ENCODE results near the gene NHEJ1.

NHEJ1 gene

GRCh38 chr2:219112062-219112406 lies 48.6 kb downstream of the NHEJ1 start:
- Histone ChIP-seq H4K20me1 (ENCODE audit: insufficient read depth, low read length) (0 out of 2 replicates have a peak, but pooled peaks cover 2% of the 10 kb centered on the region), H2AFZ (ENCODE audit: low read length) (no peak overlapping the region), H3K27me3 (replicated peaks; ENCODE audit: insufficient read depth, low read length) (no peaks in the 10 kb centered on the region)

GRCh38 chr2:219111375-219112061 lies 49.1 kb downstream of the NHEJ1 start:
- Histone ChIP-seq H2AFZ (ENCODE audit: low read length) (no peak overlapping the region), H3K79me2 (ENCODE audit: low read length) (no peaks in the 10 kb centered on the region), H3F3A (ENCODE audit: insufficient read depth, low read length) (no peaks in the 10 kb centered on the region), H4K20me1 (ENCODE audit: insufficient read depth, low read length) (no peaks in the 10 kb centered on the region), H3K9ac (ENCODE audit: low read length) (no peak overlapping the region), H3K4me1 (ENCODE audit: low read length) (no peaks in the 10 kb centered on the region), H3K27ac (ENCODE audit: low read length) (no peak overlapping the region), H3K9me2 (replicated peaks; ENCODE audit: insufficient read depth, low read length) (no peaks in the 10 kb centered on the region), H3K4me3 (ENCODE audit: low read length) (no peak overlapping the region), H3K9me3 (replicated peaks; ENCODE audit: insufficient read depth, low read length) (no peaks in the 10 kb centered on the region), H3K4me2 (ENCODE audit: low read depth, low read length) (no peak overlapping the region), H3K36me3 (replicated peaks; ENCODE audit: insufficient read depth, low read length) (no peaks in the 10 kb centered on the region), H3K27me3 (replicated peaks; ENCODE audit: insufficient read depth, low read length) (no peaks in the 10 kb centered on the region)
- DNase-seq = no peak
- no peak for TF ChIP-seq EZH2phosphoT487 (IDR thresholded peaks at IDR 0.05; ENCODE audit: low read length)
- TF ChIP-seq CTCF (IDR thresholded peaks at IDR 0.05; ENCODE audit: low read length) = no peak
- TF ChIP-seq EZH2 (optimal IDR thresholded peaks at IDR 0.05; ENCODE audit: low read depth, low read length) = no peak

More at GRCh38 chr2:219112062-219112406, 48.6 kb downstream of the NHEJ1 start:
- Histone ChIP-seq H3K9me2 (replicated peaks; ENCODE audit: insufficient read depth, low read length) (no peaks in the 10 kb centered on the region), H3K9me3 (replicated peaks; ENCODE audit: insufficient read depth, low read length) (no peaks in the 10 kb centered on the region), H3K36me3 (replicated peaks; ENCODE audit: insufficient read depth, low read length) (no peaks in the 10 kb centered on the region), H3K27ac (ENCODE audit: low read length) (no peak overlapping the region), H3F3A (ENCODE audit: insufficient read depth, low read length) (no peaks in the 10 kb centered on the region), H3K4me2 (ENCODE audit: low read depth, low read length) (no peak overlapping the region), H3K4me1 (ENCODE audit: low read length) (no peaks in the 10 kb centered on the region), H3K9ac (ENCODE audit: low read length) (no peak overlapping the region), H3K79me2 (ENCODE audit: low read length) (no peaks in the 10 kb centered on the region), H3K4me3 (ENCODE audit: low read length) (no peak overlapping the region)
- TF ChIP-seq EZH2 (optimal IDR thresholded peaks at IDR 0.05; ENCODE audit: low read depth, low read length) = no peak
- no peak for TF ChIP-seq EZH2phosphoT487 (IDR thresholded peaks at IDR 0.05; ENCODE audit: low read length)
- TF ChIP-seq CTCF (IDR thresholded peaks at IDR 0.05; ENCODE audit: low read length) = no peak
- no peak for DNase-seq

- Histone ChIP-seq H3K9me2 (replicated peaks; ENCODE audit: insufficient read depth, low read length) (no peaks in the 10 kb centered on the region), H3K9ac (ENCODE audit: low read length) (no peak overlapping the region), H3K27ac (ENCODE audit: low read length) (no peak overlapping the region), H4K20me1 (ENCODE audit: insufficient read depth, low read length) (no peaks in the 10 kb centered on the region), H3K79me2 (ENCODE audit: low read length) (no peaks in the 10 kb centered on the region), H3K4me2 (ENCODE audit: low read depth, low read length) (no peak overlapping the region), H3F3A (ENCODE audit: insufficient read depth, low read length) (no peaks in the 10 kb centered on the region), H3K4me1 (ENCODE audit: low read length) (no peaks in the 10 kb centered on the region), H2AFZ (ENCODE audit: low read length) (no peak overlapping the region), H3K36me3 (replicated peaks; ENCODE audit: insufficient read depth, low read length) (no peaks in the 10 kb centered on the region), H3K9me3 (replicated peaks; ENCODE audit: insufficient read depth, low read length) (no peaks in the 10 kb centered on the region), H3K4me3 (ENCODE audit: low read length) (no peak overlapping the region), H3K27me3 (replicated peaks; ENCODE audit: insufficient read depth, low read length) (no peaks in the 10 kb centered on the region)
- TF ChIP-seq EZH2phosphoT487 (IDR thresholded peaks at IDR 0.05; ENCODE audit: low read length) (no peak), CTCF (IDR thresholded peaks at IDR 0.05; ENCODE audit: low read length) (no peak), EZH2 (optimal IDR thresholded peaks at IDR 0.05; ENCODE audit: low read depth, low read length) (no peak)
- DNase-seq = no peak
Observed at GRCh38 chr2:219109471-219109870, 51.1 kb downstream of the NHEJ1 start.
